ENCODE data around the gene INSL3. TPM values are rescaled to one million over a fixed set of nuclear protein-coding genes. Genes with fewer than 3 reads are reported as not detected.

INSL3 gene
- total and polyA plus RNA-seq, 2 of the 13 experiments (the other 11 are each of a cell fraction or from before 2014, with no cell fraction given) = 0.30 TPM; not detected in 1

DNA sequence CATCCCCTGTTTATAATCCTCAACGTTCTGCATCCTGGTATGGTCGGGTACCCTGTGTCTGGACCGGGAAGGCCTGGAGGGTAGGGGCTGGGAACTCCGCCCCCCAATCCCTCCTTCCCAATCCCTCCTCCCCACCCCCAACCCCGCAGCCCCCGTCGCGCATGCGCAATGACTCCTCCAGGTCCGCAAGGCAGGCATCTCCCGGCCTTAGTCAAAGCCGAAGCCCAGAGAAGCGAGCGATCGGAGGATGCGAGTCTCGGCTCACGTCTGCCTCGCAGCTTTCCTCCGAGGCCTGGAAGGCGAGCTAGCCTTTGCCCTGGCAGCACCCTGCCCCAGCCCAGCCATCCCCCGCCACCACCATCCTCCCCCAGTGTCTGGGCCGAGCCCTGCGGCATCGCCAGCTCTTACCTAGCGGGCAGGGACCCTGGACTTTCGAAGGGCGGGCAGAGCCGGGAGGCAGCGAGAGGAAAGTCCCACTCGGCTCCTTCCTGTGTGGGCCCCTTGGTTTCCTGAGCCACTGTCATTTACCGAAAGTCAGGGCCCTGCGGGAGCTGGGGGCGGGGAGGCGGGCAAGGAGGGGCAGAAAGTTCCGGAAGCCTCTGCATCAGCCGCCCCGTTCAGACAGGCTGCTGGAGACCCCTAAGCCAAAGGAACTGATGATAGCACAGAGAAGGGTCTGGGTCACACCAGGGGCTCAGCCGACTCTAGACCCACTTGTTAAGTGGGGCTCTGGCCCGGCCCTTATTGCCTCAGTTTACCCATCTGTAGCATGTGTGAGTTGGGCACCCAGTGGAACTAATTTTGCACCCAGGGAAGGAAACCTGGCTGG, 26.4 kb upstream of the INSL3 start, which contains the start of gene JAK3 (continued):
- TF ChIP-seq, protein P1, sequence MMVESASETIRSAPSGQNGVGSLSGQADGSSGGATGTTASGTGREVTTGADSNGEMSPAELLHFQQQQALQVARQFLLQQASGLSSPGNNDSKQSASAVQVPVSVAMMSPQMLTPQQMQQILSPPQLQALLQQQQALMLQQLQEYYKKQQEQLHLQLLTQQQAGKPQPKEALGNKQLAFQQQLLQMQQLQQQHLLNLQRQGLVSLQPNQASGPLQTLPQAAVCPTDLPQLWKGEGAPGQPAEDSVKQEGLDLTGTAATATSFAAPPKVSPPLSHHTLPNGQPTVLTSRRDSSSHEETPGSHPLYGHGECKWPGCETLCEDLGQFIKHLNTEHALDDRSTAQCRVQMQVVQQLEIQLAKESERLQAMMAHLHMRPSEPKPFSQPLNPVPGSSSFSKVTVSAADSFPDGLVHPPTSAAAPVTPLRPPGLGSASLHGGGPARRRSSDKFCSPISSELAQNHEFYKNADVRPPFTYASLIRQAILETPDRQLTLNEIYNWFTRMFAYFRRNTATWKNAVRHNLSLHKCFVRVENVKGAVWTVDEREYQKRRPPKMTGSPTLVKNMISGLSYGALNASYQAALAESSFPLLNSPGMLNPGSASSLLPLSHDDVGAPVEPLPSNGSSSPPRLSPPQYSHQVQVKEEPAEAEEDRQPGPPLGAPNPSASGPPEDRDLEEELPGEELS (CRISPR knock-in tag; IDR thresholded peaks at IDR 0.05) = no peak
- TF ChIP-seq, protein P2, sequence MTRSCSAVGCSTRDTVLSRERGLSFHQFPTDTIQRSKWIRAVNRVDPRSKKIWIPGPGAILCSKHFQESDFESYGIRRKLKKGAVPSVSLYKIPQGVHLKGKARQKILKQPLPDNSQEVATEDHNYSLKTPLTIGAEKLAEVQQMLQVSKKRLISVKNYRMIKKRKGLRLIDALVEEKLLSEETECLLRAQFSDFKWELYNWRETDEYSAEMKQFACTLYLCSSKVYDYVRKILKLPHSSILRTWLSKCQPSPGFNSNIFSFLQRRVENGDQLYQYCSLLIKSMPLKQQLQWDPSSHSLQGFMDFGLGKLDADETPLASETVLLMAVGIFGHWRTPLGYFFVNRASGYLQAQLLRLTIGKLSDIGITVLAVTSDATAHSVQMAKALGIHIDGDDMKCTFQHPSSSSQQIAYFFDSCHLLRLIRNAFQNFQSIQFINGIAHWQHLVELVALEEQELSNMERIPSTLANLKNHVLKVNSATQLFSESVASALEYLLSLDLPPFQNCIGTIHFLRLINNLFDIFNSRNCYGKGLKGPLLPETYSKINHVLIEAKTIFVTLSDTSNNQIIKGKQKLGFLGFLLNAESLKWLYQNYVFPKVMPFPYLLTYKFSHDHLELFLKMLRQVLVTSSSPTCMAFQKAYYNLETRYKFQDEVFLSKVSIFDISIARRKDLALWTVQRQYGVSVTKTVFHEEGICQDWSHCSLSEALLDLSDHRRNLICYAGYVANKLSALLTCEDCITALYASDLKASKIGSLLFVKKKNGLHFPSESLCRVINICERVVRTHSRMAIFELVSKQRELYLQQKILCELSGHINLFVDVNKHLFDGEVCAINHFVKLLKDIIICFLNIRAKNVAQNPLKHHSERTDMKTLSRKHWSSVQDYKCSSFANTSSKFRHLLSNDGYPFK (CRISPR knock-in tag; IDR thresholded peaks at IDR 0.05; ENCODE audit: borderline replicate concordance) = no peak
- TF ChIP-seq FOXP1 (IDR thresholded peaks at IDR 0.05) (no peak), FOXP1 (CRISPR knock-in tag; IDR thresholded peaks at IDR 0.05) (no peak), SPEN (CRISPR knock-in tag; IDR thresholded peaks at IDR 0.05; ENCODE audit: low read depth) (peak; percentile 62; the same call in 1 of the 2 replicates), FLYWCH1 (CRISPR knock-in tag; IDR thresholded peaks at IDR 0.05) (no peak), ZNF20 (CRISPR knock-in tag; IDR thresholded peaks at IDR 0.05) (no peak), SMAD3 (CRISPR knock-in tag; IDR thresholded peaks at IDR 0.05) (no peak), ATF7 (IDR thresholded peaks at IDR 0.05) (no peak), ATF7 (CRISPR knock-in tag; IDR thresholded peaks at IDR 0.05) (peak; percentile 55; the same call in 1 of the 2 replicates), SRY (CRISPR knock-in tag; IDR thresholded peaks at IDR 0.05) (no peak), ZNF749 (CRISPR knock-in tag; IDR thresholded peaks at IDR 0.05; ENCODE audit: borderline replicate concordance) (no peak), ZNF75D (CRISPR knock-in tag; IDR thresholded peaks at IDR 0.05; ENCODE audit: borderline replicate concordance) (no peak), HHEX (CRISPR knock-in tag; IDR thresholded peaks at IDR 0.05) (no peak), ZNF484 (CRISPR knock-in tag; IDR thresholded peaks at IDR 0.05; ENCODE audit: borderline replicate concordance, low read depth) (no peak), ZKSCAN5 (CRISPR knock-in tag; IDR thresholded peaks at IDR 0.05) (no peak), ZZZ3 (CRISPR knock-in tag; IDR thresholded peaks at IDR 0.05; ENCODE audit: borderline replicate concordance) (no peak), JDP2 (CRISPR knock-in tag; IDR thresholded peaks at IDR 0.05; ENCODE audit: borderline replicate concordance) (no peak), NFATC3 (CRISPR knock-in tag; IDR thresholded peaks at IDR 0.05) (no peak), ZNF768 (CRISPR knock-in tag; IDR thresholded peaks at IDR 0.05) (no peak), MYC (CRISPR knock-in tag; IDR thresholded peaks at IDR 0.05; ENCODE audit: borderline replicate concordance) (peak; percentile 30; the same call in 1 of the 2 replicates), FOXA3 (CRISPR knock-in tag; IDR thresholded peaks at IDR 0.05) (0 out of 2 replicates have a peak, but pooled peaks have one; percentile 8)
- TF ChIP-seq, protein P3, sequence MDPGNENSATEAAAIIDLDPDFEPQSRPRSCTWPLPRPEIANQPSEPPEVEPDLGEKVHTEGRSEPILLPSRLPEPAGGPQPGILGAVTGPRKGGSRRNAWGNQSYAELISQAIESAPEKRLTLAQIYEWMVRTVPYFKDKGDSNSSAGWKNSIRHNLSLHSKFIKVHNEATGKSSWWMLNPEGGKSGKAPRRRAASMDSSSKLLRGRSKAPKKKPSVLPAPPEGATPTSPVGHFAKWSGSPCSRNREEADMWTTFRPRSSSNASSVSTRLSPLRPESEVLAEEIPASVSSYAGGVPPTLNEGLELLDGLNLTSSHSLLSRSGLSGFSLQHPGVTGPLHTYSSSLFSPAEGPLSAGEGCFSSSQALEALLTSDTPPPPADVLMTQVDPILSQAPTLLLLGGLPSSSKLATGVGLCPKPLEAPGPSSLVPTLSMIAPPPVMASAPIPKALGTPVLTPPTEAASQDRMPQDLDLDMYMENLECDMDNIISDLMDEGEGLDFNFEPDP (CRISPR knock-in tag; conservative IDR thresholded peaks at IDR 0.05) = 0 out of 2 replicates have a peak, but pooled peaks have one; percentile 70
- TF ChIP-seq, protein P4, sequence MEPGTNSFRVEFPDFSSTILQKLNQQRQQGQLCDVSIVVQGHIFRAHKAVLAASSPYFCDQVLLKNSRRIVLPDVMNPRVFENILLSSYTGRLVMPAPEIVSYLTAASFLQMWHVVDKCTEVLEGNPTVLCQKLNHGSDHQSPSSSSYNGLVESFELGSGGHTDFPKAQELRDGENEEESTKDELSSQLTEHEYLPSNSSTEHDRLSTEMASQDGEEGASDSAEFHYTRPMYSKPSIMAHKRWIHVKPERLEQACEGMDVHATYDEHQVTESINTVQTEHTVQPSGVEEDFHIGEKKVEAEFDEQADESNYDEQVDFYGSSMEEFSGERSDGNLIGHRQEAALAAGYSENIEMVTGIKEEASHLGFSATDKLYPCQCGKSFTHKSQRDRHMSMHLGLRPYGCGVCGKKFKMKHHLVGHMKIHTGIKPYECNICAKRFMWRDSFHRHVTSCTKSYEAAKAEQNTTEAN (CRISPR knock-in tag; conservative IDR thresholded peaks at IDR 0.05) = no peak; the same call in 1 of the 2 replicates
